IMR-90 (cell line): ENCODE measurements around the gene MAML2. TPM values are rescaled to one million over a fixed set of nuclear protein-coding genes. Genes with fewer than 3 reads are reported as not detected.

ENCODE experiments used
- ATAC-seq: fragments of 200-7000 bp; cut with Tn5 transposase; 2 replicates; pipeline ENCODE4 v1.9.1; 2020; ENCODE audit warnings: low read depth, mild to moderate bottlenecking, moderate library complexity
- BruUV-seq: library from RNA; stranded (reverse); fragments of 400-500 nt; replicated peaks from 2 replicates; lab custom pipeline; 2021; lab: Mats Ljungman, UMichigan
- CTCF ChIA-PET: fragments of 300-600 bp; formaldehyde crosslinking; extraction: SDS; loops from one replicate; lab custom pipeline; 2021; ENCODE audit warnings: antibody characterized with exemption; lab: Yijun Ruan, JAX
- POLR2A ChIA-PET: fragments of 300-600 bp; sonication (Branson Sonifier 250); formaldehyde crosslinking; loops from one replicate; lab custom pipeline; 2022; ENCODE audit warnings: antibody characterized with exemption; ENCODE audit not compliant: unreplicated experiment; lab: Charles Lee
- DNase-seq: peaks from one replicate; pipeline ENCODE4 v3.0.0; 2013
- H2AFZ ChIP-seq: replicated peaks from 2 replicates; pipeline ENCODE3; 2013; ENCODE audit warnings: low read length, mild to moderate bottlenecking; ENCODE audit not compliant: poor library complexity
- H2AK5ac ChIP-seq: 2 replicates; pipeline ENCODE4 v1.6.1; 2013; ENCODE audit warnings: low read depth, low read length, inconsistent platforms
- H2AK9ac ChIP-seq: replicated peaks from 2 replicates; pipeline ENCODE3; 2013; ENCODE audit warnings: mild to moderate bottlenecking, low read depth, low read length, moderate library complexity; ENCODE audit not compliant: poor library complexity
- H2BK120ac ChIP-seq: 2 replicates; pipeline ENCODE4 v1.6.1; 2013; ENCODE audit warnings: low read depth, low read length, inconsistent platforms
- H2BK15ac ChIP-seq: 3 replicates; pipeline ENCODE4 v1.6.1; 2013; ENCODE audit warnings: low read depth, low read length, inconsistent platforms
- H2BK20ac ChIP-seq: 2 replicates; pipeline ENCODE4 v1.6.1; 2013; ENCODE audit warnings: low read depth, mild to moderate bottlenecking, inconsistent platforms, low read length, moderate library complexity
- H2BK5ac ChIP-seq: 2 replicates; pipeline ENCODE4 v1.6.1; 2013; ENCODE audit warnings: mild to moderate bottlenecking, low read depth, low read length, inconsistent platforms; ENCODE audit not compliant: poor library complexity, severe bottlenecking
- H3K14ac ChIP-seq: replicated peaks from 2 replicates; pipeline ENCODE4 v1.6.1; 2013; ENCODE audit warnings: low read depth, low read length, inconsistent platforms
- H3K18ac ChIP-seq: 2 replicates; pipeline ENCODE4 v1.6.1; 2013; ENCODE audit warnings: low read depth, low read length, control low read depth
- H3K23ac ChIP-seq: 2 replicates; pipeline ENCODE4 v1.6.1; 2013; ENCODE audit warnings: low read depth, low read length, inconsistent platforms
- H3K27ac ChIP-seq: 2 replicates; pipeline ENCODE4 v1.5.1; 2013; ENCODE audit warnings: mild to moderate bottlenecking, control low read depth, low read length; ENCODE audit not compliant: insufficient read depth
- H3K27me3 ChIP-seq: 2 replicates; pipeline ENCODE4 v1.6.1; 2013; ENCODE audit warnings: low read length; ENCODE audit not compliant: control insufficient read depth, insufficient read depth
- H3K36me3 ChIP-seq: 2 replicates; pipeline ENCODE4 v1.6.1; 2013; ENCODE audit warnings: low read length, mixed read lengths; ENCODE audit not compliant: control insufficient read depth, insufficient read depth
- H3K4ac ChIP-seq: 2 replicates; pipeline ENCODE4 v1.6.1; 2013; ENCODE audit warnings: low read depth, low read length, inconsistent platforms
- H3K4me1 ChIP-seq: 2 replicates; pipeline ENCODE4 v1.6.1; 2013; ENCODE audit warnings: low read length, mixed read lengths; ENCODE audit not compliant: control insufficient read depth, insufficient read depth
- H3K4me2 ChIP-seq: 2 replicates; pipeline ENCODE4 v1.6.1; 2013; ENCODE audit warnings: low read depth, mild to moderate bottlenecking, control low read depth, low read length, moderate library complexity
- H3K4me3 ChIP-seq: 2 replicates; pipeline ENCODE4 v1.5.1; 2013; ENCODE audit warnings: low read depth, mild to moderate bottlenecking, control low read depth, low read length, moderate library complexity; ENCODE audit not compliant: insufficient read depth
- H3K56ac ChIP-seq: 2 replicates; pipeline ENCODE4 v1.6.1; 2013; ENCODE audit warnings: low read length, inconsistent platforms; ENCODE audit not compliant: insufficient read depth; ENCODE audit errors: extremely low read depth
- H3K79me1 ChIP-seq, 2 experiments: 2 replicates each; pipeline ENCODE4 v1.6.1; 2013; ENCODE audit warnings: low read length in 2 of 2, inconsistent platforms in 1 of 2, low read depth in 1 of 2
- H3K9ac ChIP-seq: 2 replicates; pipeline ENCODE4 v1.6.1; 2013; ENCODE audit warnings: low read depth, low read length, control low read depth
- H3K9me1 ChIP-seq: 2 replicates; pipeline ENCODE4 v1.6.1; 2013; ENCODE audit warnings: low read length, inconsistent platforms; ENCODE audit not compliant: insufficient read depth
- H3K9me3 ChIP-seq: 2 replicates; pipeline ENCODE4 v1.6.1; 2013; ENCODE audit warnings: low read length; ENCODE audit not compliant: control insufficient read depth, insufficient read depth
- H4K20me1 ChIP-seq: 2 replicates; pipeline ENCODE4 v1.6.1; 2013; ENCODE audit warnings: low read length, inconsistent platforms; ENCODE audit not compliant: insufficient read depth
- H4K5ac ChIP-seq: 2 replicates; pipeline ENCODE4 v1.6.1; 2013; ENCODE audit warnings: mild to moderate bottlenecking, low read depth, low read length, control low read depth
- H4K8ac ChIP-seq, 2 experiments: 2 replicates each; pipeline ENCODE4 v1.6.1; 2013; ENCODE audit warnings: low read depth in 2 of 2, low read length in 2 of 2, control low read depth in 1 of 2, inconsistent platforms in 1 of 2
- H4K91ac ChIP-seq: 2 replicates; pipeline ENCODE4 v1.6.1; 2013; ENCODE audit warnings: low read depth, low read length, inconsistent platforms; ENCODE audit not compliant: insufficient read depth
- BHLHE40 ChIP-seq: fragments of 150-350 bp; IDR thresholded peaks from 2 replicates; pipeline ENCODE4 v1.6.1; 2016; ENCODE audit warnings: mild to moderate bottlenecking, low read depth, low read length
- CEBPB ChIP-seq: IDR thresholded peaks from 2 replicates; pipeline ENCODE4 v1.6.1; 2012; ENCODE audit warnings: low read depth, low read length, improper control_type of control experiment
- CHD1 ChIP-seq: IDR thresholded peaks from 2 replicates; pipeline ENCODE4 v1.6.1; 2012; ENCODE audit warnings: low read depth, low read length, improper control_type of control experiment
- CTCF ChIP-seq: conservative IDR thresholded peaks from 2 replicates; pipeline ENCODE4 v1.5.1; 2012; ENCODE audit warnings: mild to moderate bottlenecking, low read depth, low read length, improper control_type of control experiment
- ELK1 ChIP-seq: fragments of 150-350 bp; IDR thresholded peaks from 2 replicates; pipeline ENCODE4 v1.6.1; 2016; ENCODE audit warnings: low read depth, mild to moderate bottlenecking, low read length, moderate library complexity, borderline replicate concordance
- FOS ChIP-seq: fragments of 150-350 bp; IDR thresholded peaks from 2 replicates; pipeline ENCODE4 v1.6.1; 2016; ENCODE audit warnings: low read depth, low read length
- MAFK ChIP-seq: IDR thresholded peaks from 2 replicates; pipeline ENCODE4 v1.6.1; 2012; ENCODE audit warnings: low read depth, low read length, improper control_type of control experiment
- MAZ ChIP-seq: IDR thresholded peaks from 2 replicates; pipeline ENCODE4 v1.6.1; 2012; ENCODE audit warnings: low read depth, mild to moderate bottlenecking, low read length, improper control_type of control experiment, moderate library complexity, borderline replicate concordance
- MXI1 ChIP-seq: IDR thresholded peaks from 2 replicates; pipeline ENCODE4 v1.6.1; 2012; ENCODE audit warnings: low read depth, mild to moderate bottlenecking, low read length, moderate library complexity, borderline replicate concordance
- NFE2L2 ChIP-seq: fragments of 150-350 bp; IDR thresholded peaks from 2 replicates; pipeline ENCODE4 v1.6.1; 2016; ENCODE audit warnings: low read depth, mild to moderate bottlenecking, low read length
- POLR2A ChIP-seq: IDR thresholded peaks from 2 replicates; pipeline ENCODE4 v1.6.1; 2012; ENCODE audit warnings: mild to moderate bottlenecking, low read depth, low read length
- RAD21 ChIP-seq: IDR thresholded peaks from 2 replicates; pipeline ENCODE4 v1.6.1; 2012; ENCODE audit warnings: low read length, improper control_type of control experiment
- RCOR1 ChIP-seq: IDR thresholded peaks from 2 replicates; pipeline ENCODE4 v1.6.1; 2012; ENCODE audit warnings: mild to moderate bottlenecking, low read length, improper control_type of control experiment; ENCODE audit not compliant: insufficient replicate concordance
- RFX5 ChIP-seq: IDR thresholded peaks from 2 replicates; pipeline ENCODE4 v1.8.0; 2012; ENCODE audit warnings: low read depth, mild to moderate bottlenecking, low read length, moderate library complexity
- SMC3 ChIP-seq: fragments of 150-350 bp; IDR thresholded peaks from 2 replicates; pipeline ENCODE4 v1.6.1; 2016; ENCODE audit warnings: low read depth, mild to moderate bottlenecking, antibody characterized with exemption, low read length, moderate library complexity
- USF2 ChIP-seq: fragments of 150-350 bp; IDR thresholded peaks from 2 replicates; pipeline ENCODE4 v1.6.1; 2017; ENCODE audit warnings: mild to moderate bottlenecking, antibody characterized with exemption, low read length, low read depth
- dilution Hi-C: fragments of 300-500 bp; cut with HindIII; formaldehyde crosslinking; loops from one replicate; pipeline ENCODE4 v1.14.3; 2018; ENCODE audit warnings: low sequenced_read_pairs; ENCODE audit not compliant: unreplicated experiment
- in situ Hi-C: fragments of 300-500 bp; cut with MboI; formaldehyde crosslinking; loops from 3 replicates; pipeline ENCODE4 v1.14.3; 2019; ENCODE audit warnings: low sequenced_read_pairs, inconsistent platforms, mixed read lengths
- intact Hi-C: fragments of 100-400 bp; cut with micrococcal nuclease; formaldehyde crosslinking; loops from 2 replicates; pipeline ENCODE4 v1.10.0; 2022
- polyA plus RNA-seq, 3 experiments: library from polyadenylated mRNA; depleted of rRNA; stranded (reverse); fragments of >200 nt; gene quantifications; 2 replicates each; pipeline ENCODE4 v1.2.3, GENCODE V29; 2012; ENCODE audit warnings: low replicate concordance in 1 of 3
- total RNA-seq: library from RNA; depleted of rRNA; stranded (reverse); fragments of >200 nt; gene quantifications from 2 replicates; pipeline ENCODE4 v1.2.3, GENCODE V29; 2012

MAML2 gene
- total and polyA plus RNA-seq, 2 of the 4 experiments (the other 2 are of a cell fraction): 15.0 to 19.5 TPM

- no peak overlapping the region for H2AK9ac ChIP-seq
Measured at GRCh38 chr11:96146765-96147164, 196.2 kb downstream of the MAML2 start.

More at GRCh38 chr11:96146765-96147164, 196.2 kb downstream of the MAML2 start:
- H3K27ac ChIP-seq: no peak overlapping the region
- peak overlapping the region; percentile 85 for H3K23ac ChIP-seq
- no peaks in the 10 kb centered on the region for H3K9me3 ChIP-seq
- no TSS peak for BruUV-seq
- no peak overlapping the region for H3K9ac ChIP-seq
- H2AK5ac ChIP-seq: peak overlapping the region; percentile 49; the same call in 1 of the 2 replicates
- H2BK5ac ChIP-seq: peak overlapping the region; percentile 24
- H4K91ac ChIP-seq: peak overlapping the region; percentile 25; the same call in 1 of the 2 replicates
- H3K9me1 ChIP-seq: peaks cover 27% of the 10 kb centered on the region
- intact Hi-C loops (no loop called here), dilution Hi-C loops (no loop called here), in situ Hi-C loops (no loop called here)
- no peak for ATAC-seq
- H4K20me1 ChIP-seq: no peaks in the 10 kb centered on the region
- no peak overlapping the region for H4K5ac ChIP-seq
- 0 out of 3 replicates have a peak overlapping the region, but pooled peaks have one; percentile 8 for H2BK15ac ChIP-seq
- peak overlapping the region; percentile 14; the same call in 1 of the 2 replicates for H3K4ac ChIP-seq
- H3K14ac ChIP-seq: peak overlapping the region; percentile 12
- H3K4me2 ChIP-seq: no peak overlapping the region
- ChIA-PET CTCF (no interaction called here), POLR2A (interaction anchor here (0.6 kb wide), 1 partner anchor 50 kb away, joined by 3 read pairs; no protein-coding TSS in a partner anchor)
- 0 out of 4 replicates have a peak overlapping the region, but pooled peaks of 1 of the 2 experiments have one; percentile 8 for H4K8ac ChIP-seq
- H3K4me3 ChIP-seq: no peak overlapping the region
- peaks cover 36 to 65% of the 10 kb centered on the region in 2 experiments for H3K79me1 ChIP-seq
- TF ChIP-seq MXI1 (no peak), RFX5 (no peak), POLR2A (no peak), ELK1 (no peak), RAD21 (no peak), FOS (no peak), MAZ (no peak), MAFK (no peak), NFE2L2 (no peak), RCOR1 (no peak), CHD1 (no peak), SMC3 (no peak), CEBPB (no peak), USF2 (no peak), CTCF (no peak), BHLHE40 (no peak)
- peaks cover 22% of the 10 kb centered on the region for H3K4me1 ChIP-seq
- peak overlapping the region; percentile 40; the same call in 1 of the 2 replicates for H2BK120ac ChIP-seq
- H3K56ac ChIP-seq: no peak overlapping the region
- H3K36me3 ChIP-seq: no peaks in the 10 kb centered on the region
- no peak for DNase-seq
- H2AFZ ChIP-seq: no peak overlapping the region
- peak overlapping the region; percentile 20; the same call in 1 of the 2 replicates for H3K18ac ChIP-seq
- no peaks in the 10 kb centered on the region for H3K27me3 ChIP-seq
- peak overlapping the region; percentile 27; the same call in 1 of the 2 replicates for H2BK20ac ChIP-seq
